ENCODE measurements around the gene B3GALT5. TPM values are rescaled to one million over a fixed set of nuclear protein-coding genes. Genes with fewer than 3 reads are reported as not detected.

B3GALT5 gene
- total RNA-seq, 2 donors from 2014 or later = 2.5 to 6.1 TPM

GRCh38 chr21:39703578-39703977 is 90.8 kb downstream of the B3GALT5 start:
- no peak overlapping the region for H3K27ac ChIP-seq (ENCODE audit: low read depth, low read length)
- H3K9ac ChIP-seq (ENCODE audit: extremely low read depth, low read length, poor library complexity, severe bottlenecking) = no peak overlapping the region
- DNase-seq = no peak
- no peaks in the 10 kb centered on the region for H3K36me3 ChIP-seq (ENCODE audit: control insufficient read depth, insufficient read depth, low read length)
- no peaks in the 10 kb centered on the region for H3K27me3 ChIP-seq (ENCODE audit: control insufficient read depth, insufficient read depth, low read length, poor library complexity, severe bottlenecking)
- H3K9me3 Mint-ChIP-seq = peaks cover 22% of the 10 kb centered on the region
- no peak overlapping the region for H3K27ac Mint-ChIP-seq
- H3K9me3 ChIP-seq (ENCODE audit: control insufficient read depth, low read length) = peaks cover 26% of the 10 kb centered on the region
- no peak overlapping the region for H3K4me3 ChIP-seq (ENCODE audit: low read length)
- TF ChIP-seq CTCF (conservative IDR thresholded peaks at IDR 0.05) = no peak
- no peak overlapping the region for H3K4me3 Mint-ChIP-seq
- H3K4me1 Mint-ChIP-seq = peaks cover 9% of the 10 kb centered on the region
- H3K36me3 Mint-ChIP-seq (ENCODE audit: low read depth) = peaks cover 2% of the 10 kb centered on the region
- 80% methylated on average over 1 of the region's 1 CpG; no CpG with 5 or more reads in 1 of the 2 experiments for WGBS, 2 experiments (ENCODE audit: insufficient coverage in 1 of 2, insufficient read length in 1 of 2)
- H3K4me1 ChIP-seq (ENCODE audit: control insufficient read depth, insufficient read depth, low read length) = peaks cover 10% of the 10 kb centered on the region
- peaks cover 3% of the 10 kb centered on the region for H3K27me3 Mint-ChIP-seq (ENCODE audit: insufficient read depth)

GRCh38 chr21:39705849-39706248 is 93.1 kb downstream of the B3GALT5 start:
- no peak overlapping the region for H3K27ac Mint-ChIP-seq
- 75 to 96% methylated on average over 2 of the region's 2 CpGs for WGBS, 2 experiments (ENCODE audit: insufficient coverage in 1 of 2, insufficient read length in 1 of 2)
- Histone ChIP-seq H3K27me3 (ENCODE audit: control insufficient read depth, insufficient read depth, low read length, poor library complexity, severe bottlenecking) (no peaks in the 10 kb centered on the region), H3K9me3 (ENCODE audit: control insufficient read depth, low read length) (peaks cover 26% of the 10 kb centered on the region), H3K27ac (ENCODE audit: low read depth, low read length) (no peak overlapping the region), H3K4me1 (ENCODE audit: control insufficient read depth, insufficient read depth, low read length) (peaks cover 10% of the 10 kb centered on the region), H3K4me3 (ENCODE audit: low read length) (no peak overlapping the region), H3K9ac (ENCODE audit: extremely low read depth, low read length, poor library complexity, severe bottlenecking) (no peak overlapping the region), H3K36me3 (ENCODE audit: control insufficient read depth, insufficient read depth, low read length) (no peaks in the 10 kb centered on the region)
- no peak overlapping the region for H3K4me3 Mint-ChIP-seq
- H3K27me3 Mint-ChIP-seq (ENCODE audit: insufficient read depth) = no peaks in the 10 kb centered on the region
- no peak for DNase-seq
- TF ChIP-seq CTCF (conservative IDR thresholded peaks at IDR 0.05) = no peak
- peaks cover 2% of the 10 kb centered on the region for H3K36me3 Mint-ChIP-seq (ENCODE audit: low read depth)
- H3K9me3 Mint-ChIP-seq = peaks cover 22% of the 10 kb centered on the region
- H3K4me1 Mint-ChIP-seq = peaks cover 12% of the 10 kb centered on the region

GRCh38 chr21:39707316-39707715 is 94.6 kb downstream of the B3GALT5 start:
- Histone ChIP-seq H3K9ac (ENCODE audit: extremely low read depth, low read length, poor library complexity, severe bottlenecking) (no peak overlapping the region), H3K4me1 (ENCODE audit: control insufficient read depth, insufficient read depth, low read length) (peaks cover 6% of the 10 kb centered on the region), H3K27ac (ENCODE audit: low read depth, low read length) (no peak overlapping the region), H3K9me3 (ENCODE audit: control insufficient read depth, low read length) (peaks cover 26% of the 10 kb centered on the region), H3K27me3 (ENCODE audit: control insufficient read depth, insufficient read depth, low read length, poor library complexity, severe bottlenecking) (no peaks in the 10 kb centered on the region), H3K4me3 (ENCODE audit: low read length) (no peak overlapping the region), H3K36me3 (ENCODE audit: control insufficient read depth, insufficient read depth, low read length) (no peaks in the 10 kb centered on the region)
- Mint-ChIP-seq H3K36me3 (ENCODE audit: low read depth) (peaks cover 2% of the 10 kb centered on the region), H3K4me3 (no peak overlapping the region), H3K4me1 (peaks cover 12% of the 10 kb centered on the region), H3K27ac (peak overlapping the region; percentile 39), H3K27me3 (ENCODE audit: insufficient read depth) (peaks cover 1% of the 10 kb centered on the region), H3K9me3 (peaks cover 22% of the 10 kb centered on the region)
- DNase-seq = peak; percentile 51
- WGBS, 2 experiments (ENCODE audit: insufficient coverage in 1 of 2, insufficient read length in 1 of 2) = 40 to 47% methylated on average over 1 of the region's 1 CpG
- no peak for TF ChIP-seq CTCF (conservative IDR thresholded peaks at IDR 0.05)

All from endodermal cell (in vitro differentiated cells).